AG08396 (cell line): ENCODE measurements around the gene ERCC1.
"Not testable (repeated sequence)": the region's sequence is repeated elsewhere in the genome, so short reads cannot be mapped to it uniquely, and the experiment has no call there.

Experiments
- DNase-seq: peaks from one replicate; pipeline ENCODE4 v3.0.0; 2012; ENCODE audit warnings: low spot score, mixed read lengths

ERCC1 gene

DNA sequence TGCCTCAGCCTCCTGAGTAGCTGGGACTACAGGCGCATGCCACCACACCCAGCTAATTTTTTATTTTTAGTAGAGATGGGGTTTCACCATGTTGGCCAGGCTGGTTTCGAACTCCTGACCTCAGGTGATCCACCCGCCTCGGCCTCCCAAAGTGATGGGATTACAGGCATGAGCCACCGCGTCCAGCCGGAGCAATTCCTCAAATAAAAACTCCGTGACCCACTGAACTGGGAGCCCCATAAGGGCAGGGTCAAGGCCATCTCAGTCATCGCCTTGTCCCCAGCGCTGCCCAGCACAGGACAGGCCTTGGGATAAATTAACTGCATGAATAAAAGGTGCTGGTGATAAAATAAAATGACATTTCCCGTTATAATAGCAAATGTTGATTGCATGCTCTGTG is 6.2 kb upstream of the ERCC1 start:
- not testable (repeated sequence) for DNase-seq

- peak; percentile 82 for DNase-seq
Observed at GRCh38 chr19:45428384-45429231, 4.9 kb upstream of the ERCC1 start.

DNA sequence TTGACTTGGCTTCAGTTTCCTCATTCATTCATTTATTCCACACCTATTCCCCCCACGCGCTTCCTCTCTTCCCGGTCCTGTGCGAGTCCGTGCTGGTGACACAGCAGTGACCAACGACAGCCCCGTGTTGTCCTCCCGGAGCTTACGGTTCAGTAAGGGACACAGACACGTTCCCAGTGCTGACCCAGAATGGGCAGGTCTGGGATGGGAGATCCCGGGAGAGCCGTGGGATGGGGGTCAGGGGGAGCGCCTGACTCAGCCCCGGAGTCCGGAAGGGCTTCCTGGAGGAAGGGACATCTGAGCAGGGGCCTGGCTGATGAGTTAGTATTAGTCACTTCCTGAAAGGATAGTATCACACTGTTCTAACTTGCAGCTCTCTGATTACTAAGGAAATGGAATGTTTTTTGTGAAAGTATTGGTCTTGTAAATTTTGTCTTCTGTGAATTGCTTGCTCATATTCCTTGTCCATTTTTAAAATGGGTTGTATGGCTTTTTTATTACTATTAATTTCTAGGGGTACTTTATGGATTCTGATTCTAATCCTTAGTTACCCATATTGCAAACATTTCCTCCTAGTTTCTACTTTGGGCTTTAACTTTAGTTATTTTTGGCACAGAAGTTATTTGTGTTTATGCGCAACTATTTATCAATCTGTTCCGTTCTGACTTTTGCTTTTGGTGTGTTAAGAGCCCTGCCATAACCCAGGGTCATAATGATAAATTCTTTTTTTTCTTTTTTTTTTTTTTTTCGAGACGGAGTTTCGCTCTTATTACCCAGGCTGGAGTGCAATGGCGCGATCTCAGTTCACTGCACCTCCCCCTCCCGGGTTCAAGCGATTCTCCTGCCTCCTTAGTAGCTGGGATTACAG is 708 bp upstream of the ERCC1 start:
- DNase-seq: peak; percentile 84

- no peak for DNase-seq
Observed at GRCh38 chr19:45423033-45423588, 606 bp downstream of the ERCC1 start.

GRCh38 chr19:45421947-45422498 is 1.7 kb downstream of the ERCC1 start:
- DNase-seq: no peak

DNA sequence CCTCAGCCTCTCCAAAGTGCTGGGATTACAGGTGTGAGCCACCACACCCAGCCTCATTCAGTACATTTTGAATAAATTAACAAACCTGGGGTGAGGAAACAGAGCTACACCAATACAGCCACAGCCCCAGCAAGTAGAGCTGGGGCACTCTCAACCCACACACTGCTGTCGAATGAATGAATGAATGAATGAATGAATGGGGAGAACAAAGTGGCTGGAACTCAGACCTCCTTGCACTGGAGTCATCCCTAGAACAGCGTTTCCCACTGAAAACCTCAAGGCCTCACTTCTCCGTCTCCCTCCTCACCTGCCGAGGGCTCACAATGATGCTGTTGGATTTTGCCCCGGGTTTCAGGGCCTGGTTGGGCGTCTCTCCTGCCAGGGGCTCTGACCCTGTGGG is 2.8 kb downstream of the ERCC1 start:
- DNase-seq: no peak

DNA sequence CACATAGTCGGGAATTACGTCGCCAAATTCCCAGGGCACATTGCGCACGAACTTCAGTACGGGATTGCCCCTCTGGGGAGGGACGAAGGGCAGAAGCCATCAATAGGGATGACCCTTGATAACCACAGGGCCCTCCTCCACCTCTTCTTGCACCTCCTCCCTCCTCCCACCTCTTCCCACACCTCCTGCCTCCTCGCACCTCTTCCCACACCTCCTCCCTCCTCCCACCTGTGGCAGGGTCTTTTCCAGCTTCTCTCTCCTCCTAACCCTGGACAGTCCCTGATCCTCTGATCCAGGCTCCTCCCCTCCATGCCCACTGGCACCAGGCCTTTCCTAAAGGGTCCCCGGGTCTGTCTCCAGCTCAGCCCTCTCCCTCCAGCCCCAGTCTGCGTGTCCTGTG is 3.4 kb downstream of the ERCC1 start:
- DNase-seq: no peak

DNA sequence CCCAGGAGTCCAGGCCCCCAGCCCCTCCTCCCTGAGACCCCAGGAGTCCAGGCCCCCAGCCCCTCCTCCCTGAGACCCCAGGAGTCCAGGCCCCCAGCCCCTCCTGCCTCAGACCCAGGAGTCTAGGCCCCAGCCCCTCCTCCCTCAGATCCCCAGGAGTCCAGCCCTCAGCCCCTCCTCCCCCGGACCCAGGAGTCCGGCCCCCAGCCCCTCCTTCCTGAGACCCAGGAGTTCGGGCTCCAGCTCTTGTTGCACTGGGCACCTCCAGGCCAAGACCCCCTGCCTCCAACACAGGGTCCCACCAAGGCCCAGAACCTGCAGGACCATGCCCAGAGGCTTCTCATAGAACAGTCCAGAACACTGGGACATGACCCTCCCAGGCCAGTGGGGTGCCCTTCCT is 3.8 kb downstream of the ERCC1 start:
- no peak for DNase-seq

DNA sequence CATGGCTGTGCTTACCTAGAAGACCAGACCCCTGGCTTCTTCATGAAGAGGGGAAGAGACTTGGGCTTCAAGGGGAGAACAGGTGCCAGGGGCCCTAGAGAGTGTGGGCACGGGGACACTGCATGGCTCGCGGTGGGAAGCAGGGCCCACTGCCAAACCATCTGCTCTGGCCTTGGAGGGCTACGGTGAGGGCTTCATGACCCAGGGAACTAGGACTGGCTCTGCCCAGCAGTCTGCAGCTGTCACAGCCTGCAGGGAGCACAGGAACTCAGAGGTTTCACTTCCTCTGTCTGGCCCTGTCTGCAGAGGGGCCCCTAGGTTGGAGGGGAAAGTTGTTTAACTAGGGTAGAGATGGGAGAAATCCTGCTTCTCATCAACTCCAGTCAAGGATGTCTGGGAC is 4.3 kb downstream of the ERCC1 start:
- no peak for DNase-seq

DNA sequence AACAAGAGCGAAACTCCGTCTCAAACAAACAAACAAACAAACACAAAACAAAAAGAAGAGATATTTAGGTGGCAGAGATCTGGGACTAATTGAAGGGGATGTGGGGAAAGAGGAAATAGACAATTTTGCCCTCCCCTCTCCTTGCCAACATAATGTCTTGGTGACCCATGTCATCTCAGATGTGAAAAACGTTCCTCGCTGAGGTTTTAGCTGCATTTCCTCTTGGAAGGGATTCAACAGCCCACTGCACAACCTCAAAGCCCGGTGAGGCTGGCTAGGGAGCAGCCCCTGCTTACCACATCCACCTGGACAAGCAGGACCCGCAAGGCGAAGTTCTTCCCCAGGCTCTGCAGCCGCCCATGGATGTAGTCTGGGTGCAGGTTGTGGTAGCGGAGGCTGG is 4.9 kb downstream of the ERCC1 start:
- DNase-seq: no peak

- no peak for DNase-seq
Observed at GRCh38 chr19:45417151-45417550, 6.6 kb downstream of the ERCC1 start.

- no peak for DNase-seq
Observed at GRCh38 chr19:45414468-45414867, 9.2 kb downstream of the ERCC1 start.

DNA sequence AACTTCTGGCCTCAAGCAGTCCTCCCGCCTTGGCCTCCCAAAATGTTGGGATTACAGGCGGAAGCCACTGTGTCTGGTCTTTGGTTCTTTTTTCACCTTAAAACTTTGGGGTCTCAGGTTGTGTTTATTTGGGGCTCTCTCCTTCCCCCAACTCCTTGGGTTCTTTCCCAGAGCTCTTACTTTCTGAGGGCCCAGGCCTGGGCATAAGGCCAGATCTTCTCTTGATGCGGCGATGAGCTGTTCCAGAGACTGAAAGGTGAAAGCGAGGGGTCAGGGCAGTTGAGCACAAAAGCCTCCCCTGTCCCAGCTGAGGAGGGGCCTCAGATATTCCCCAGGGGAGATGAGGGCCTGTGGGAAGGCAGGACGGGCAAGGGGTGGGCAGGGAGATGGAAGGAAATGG is 10.2 kb downstream of the ERCC1 start:
- DNase-seq: no peak

GRCh38 chr19:45410330-45410729 is 13.4 kb downstream of the ERCC1 start:
- DNase-seq: not testable (repeated sequence)

- DNase-seq: no peak
Observed at GRCh38 chr19:45409557-45409920, 14.2 kb downstream of the ERCC1 start.

DNA sequence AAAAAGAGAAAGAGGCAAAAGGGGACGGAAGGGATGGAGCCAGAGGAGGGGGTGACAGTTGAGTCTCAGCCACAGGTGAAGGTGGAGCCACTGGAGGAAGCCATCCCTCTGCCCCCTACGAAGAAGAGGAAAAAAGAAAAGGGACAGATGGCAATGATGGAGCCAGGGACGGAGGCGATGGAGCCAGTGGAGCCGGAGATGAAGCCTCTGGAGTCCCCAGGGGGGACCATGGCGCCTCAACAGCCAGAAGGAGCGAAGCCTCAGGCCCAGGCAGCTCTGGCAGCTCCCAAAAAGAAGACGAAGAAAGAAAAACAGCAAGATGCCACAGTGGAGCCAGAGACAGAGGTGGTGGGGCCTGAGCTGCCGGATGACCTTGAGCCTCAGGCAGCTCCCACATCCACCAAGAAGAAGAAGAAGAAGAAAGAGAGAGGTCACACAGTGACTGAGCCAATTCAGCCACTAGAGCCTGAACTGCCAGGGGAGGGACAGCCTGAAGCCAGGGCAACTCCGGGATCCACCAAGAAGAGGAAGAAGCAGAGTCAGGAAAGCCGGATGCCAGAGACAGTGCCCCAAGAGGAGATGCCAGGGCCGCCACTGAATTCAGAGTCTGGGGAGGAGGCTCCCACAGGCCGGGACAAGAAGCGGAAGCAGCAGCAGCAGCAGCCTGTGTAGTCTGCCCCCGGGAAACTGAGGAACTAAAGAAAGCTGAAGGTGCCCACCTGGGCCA is 14.7 kb downstream of the ERCC1 start:
- DNase-seq: no peak

GRCh38 chr19:45408121-45408520 is 15.6 kb downstream of the ERCC1 start:
- no peak for DNase-seq

DNA sequence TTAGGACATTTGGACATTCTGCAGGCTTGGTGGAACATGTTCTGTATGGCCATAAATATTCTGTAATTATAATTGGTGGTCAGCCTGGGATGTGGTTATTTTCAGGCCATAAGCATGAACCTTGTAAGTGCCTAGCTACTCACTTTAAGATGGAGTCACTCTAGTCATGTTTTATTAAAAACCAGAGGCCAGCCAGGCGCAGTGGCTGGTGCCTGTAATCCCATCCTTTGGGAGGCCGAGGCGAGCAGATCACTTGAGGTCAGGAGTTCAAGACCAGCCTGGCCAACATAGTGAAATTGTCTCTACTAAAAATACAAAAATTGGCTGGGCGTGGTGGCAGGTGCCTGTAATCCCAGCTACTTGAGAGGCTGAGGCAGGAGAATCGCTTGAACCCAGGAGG is 16.1 kb downstream of the ERCC1 start:
- not testable (repeated sequence) for DNase-seq

DNA sequence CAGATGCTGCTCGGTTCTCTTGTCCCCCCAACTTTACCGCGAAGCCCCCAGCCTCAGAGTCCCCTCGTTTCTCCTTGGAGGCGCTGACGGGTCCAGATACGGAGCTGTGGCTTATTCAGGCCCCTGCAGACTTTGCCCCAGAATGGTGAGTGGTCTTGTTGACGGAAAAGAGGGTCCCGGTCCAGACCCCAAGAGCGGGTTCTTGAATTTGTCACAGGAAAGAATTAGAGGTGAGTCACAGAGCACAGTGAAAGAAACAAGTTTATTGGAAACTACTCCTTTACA is 16.7 kb downstream of the ERCC1 start:
- DNase-seq: no peak

DNA sequence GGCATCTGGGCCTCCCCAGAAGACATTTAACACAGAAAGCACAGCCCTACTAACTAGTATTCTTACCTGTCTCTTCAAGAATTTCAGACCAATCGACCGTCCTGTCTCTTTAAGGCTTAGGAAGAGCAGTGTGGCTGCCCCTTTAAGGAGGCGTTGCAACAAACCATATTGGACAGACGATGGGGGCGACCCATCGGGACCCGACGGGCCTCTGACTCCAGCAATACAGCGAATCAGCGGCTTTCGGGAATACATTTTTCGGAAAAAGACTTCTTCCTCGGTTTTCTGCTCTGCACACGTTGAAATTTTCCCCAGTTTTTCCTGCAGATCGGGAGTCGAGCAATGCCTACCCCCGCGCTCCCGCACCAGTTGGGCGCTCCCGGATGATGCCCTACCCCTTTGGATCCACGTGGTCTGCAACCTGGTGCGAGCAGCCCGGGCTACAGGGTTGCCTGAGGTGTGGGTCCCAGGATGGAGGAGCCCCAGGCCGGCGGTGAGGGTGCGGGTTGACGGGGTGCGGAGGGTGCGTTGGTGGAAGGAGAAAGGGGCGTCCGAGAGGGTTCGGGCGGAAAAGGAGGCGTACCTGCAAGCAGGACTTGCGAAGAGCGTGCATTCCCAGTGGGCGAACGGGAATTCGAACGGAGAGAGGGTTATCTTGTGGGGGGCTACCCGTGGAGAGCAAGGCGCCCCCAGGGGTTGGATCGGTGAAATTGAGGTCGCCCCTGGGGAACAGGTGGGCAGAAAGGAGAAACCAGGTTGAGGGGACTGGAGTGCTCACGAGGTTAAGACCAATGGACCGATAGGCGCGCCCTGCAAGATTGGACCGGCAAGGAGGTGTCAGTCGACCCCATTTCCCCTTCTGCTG is 17.3 kb downstream of the ERCC1 start, which contains the start of gene POLR1G:
Gene POLR1G, plus strand, starts transcription at position 419 of the 865 bp plus-strand sequence. Its CDS starts 53 bp downstream, at position 472.
- DNase-seq: peak; percentile 86
